Eye (tissue), 1 donor: ENCODE data around the gene USP28.
"Not testable (repeated sequence)": the region's sequence is repeated elsewhere in the genome, so short reads cannot be mapped to it uniquely, and the experiment has no call there.

Experiments
- DNase-seq: peaks from one replicate; pipeline ENCODE4 v3.0.0-alpha.2; 2015

USP28 gene

GRCh38 chr11:113835306-113835705 is 40.1 kb downstream of the USP28 start:
- DNase-seq, result no peak

GRCh38 chr11:113833151-113833550 is 42.2 kb downstream of the USP28 start:
- no peak for DNase-seq

- no peak for DNase-seq
Measured at GRCh38 chr11:113831314-113831713, 44.1 kb downstream of the USP28 start.

GRCh38 chr11:113829751-113830150 is 45.6 kb downstream of the USP28 start:
- no peak for DNase-seq

GRCh38 chr11:113828191-113828590 is 47.2 kb downstream of the USP28 start:
- DNase-seq, result no peak

- DNase-seq, result no peak
Measured at GRCh38 chr11:113827477-113827876, 47.9 kb downstream of the USP28 start.

- no peak for DNase-seq
Measured at GRCh38 chr11:113818426-113818825, 56.9 kb downstream of the USP28 start.

GRCh38 chr11:113817626-113818025 is 57.7 kb downstream of the USP28 start:
- no peak for DNase-seq

GRCh38 chr11:113817162-113817561 is 58.2 kb downstream of the USP28 start:
- DNase-seq, result no peak

GRCh38 chr11:113814181-113814580 is 61.2 kb downstream of the USP28 start:
- peak; percentile 85 for DNase-seq

GRCh38 chr11:113808931-113809330 is 66.4 kb downstream of the USP28 start:
- DNase-seq, result no peak

GRCh38 chr11:113806406-113806805 is 69.0 kb downstream of the USP28 start:
- peak; percentile 66 for DNase-seq

GRCh38 chr11:113805640-113806039 is 69.7 kb downstream of the USP28 start:
- no peak for DNase-seq

GRCh38 chr11:113802621-113803020 is 72.8 kb downstream of the USP28 start:
- no peak for DNase-seq

- peak; percentile 67 for DNase-seq
Measured at GRCh38 chr11:113796663-113797259, 78.6 kb downstream of the USP28 start.

- DNase-seq, result no peak
Measured at GRCh38 chr11:113789675-113790320, 85.6 kb downstream of the USP28 start.

- DNase-seq, result not testable (repeated sequence)
Measured at GRCh38 chr11:113789016-113789415, 86.4 kb downstream of the USP28 start.

- DNase-seq, result no peak
Measured at GRCh38 chr11:113782134-113782533, 93.2 kb downstream of the USP28 start.

GRCh38 chr11:113781682-113782081 is 93.7 kb downstream of the USP28 start:
- no peak for DNase-seq

GRCh38 chr11:113779496-113779895 is 95.9 kb downstream of the USP28 start, which contains the start of gene CLDN25:
CLDN25 (plus strand) TSS chr11:113779796; CDS start chr11:113779796, 0 bp downstream.
- no peak for DNase-seq

GRCh38 chr11:113778111-113778910 is 97.1 kb downstream of the USP28 start:
- peak; percentile 4 for DNase-seq

GRCh38 chr11:113774174-113774503 is 101.2 kb downstream of the USP28 start:
- no peak for DNase-seq

GRCh38 chr11:113773416-113774173 is 101.8 kb downstream of the USP28 start, which contains the start of gene ZW10:
ZW10 (minus strand) TSS chr11:113773692; CDS start chr11:113773666, 26 bp downstream.
- DNase-seq, result peak; percentile 99
